ACHN (cell line): Measurements from ENCODE around the gene ZNF491.
"Not testable (repeated sequence)": the region's sequence is repeated elsewhere in the genome, so short reads cannot be mapped to it uniquely, and the experiment has no call there.

Experiments used
- DNase-seq: peaks from one replicate; pipeline ENCODE4 v3.0.0-alpha.2; 2015
- in situ Hi-C: cut with HindIII; loops from 2 replicates; pipeline ENCODE4 v1.10.0; 2017; ENCODE audit warnings: low sequenced_read_pairs, low pct_ligation_motif_present, low pct_unique_long_range_greater_than_20kb

Gene ZNF491

GRCh38 chr19:11798391-11799330 is at the start of gene ZNF491:
TSS of gene ZNF491 (plus strand) at chr19:11798523. CDS start at chr19:11805954, 7,431 bp downstream.
- DNase-seq: no peak
- in situ Hi-C loops: no loop called here

- no peak for DNase-seq
- in situ Hi-C loops: no loop called here
These were observed 48.6 kb upstream of the ZNF491 start for GRCh38 chr19:11749751-11750150.

GRCh38 chr19:11752244-11752736 is 46.0 kb upstream of the ZNF491 start:
- in situ Hi-C loops: no loop called here

GRCh38 chr19:11754663-11755062 is 43.7 kb upstream of the ZNF491 start:
- in situ Hi-C loops: no loop called here
- no peak for DNase-seq

More at GRCh38 chr19:11752244-11752736, 46.0 kb upstream of the ZNF491 start:
- DNase-seq: no peak

- no peak for DNase-seq
- in situ Hi-C loops: no loop called here
These were observed 41.4 kb upstream of the ZNF491 start for GRCh38 chr19:11756965-11757364.

- no peak for DNase-seq
- in situ Hi-C loops: no loop called here
These were observed 38.5 kb upstream of the ZNF491 start for GRCh38 chr19:11759805-11760204.

GRCh38 chr19:11763117-11763516 is 35.2 kb upstream of the ZNF491 start:
- no peak for DNase-seq
- in situ Hi-C loops: no loop called here

GRCh38 chr19:11763611-11764010 is 34.7 kb upstream of the ZNF491 start:
- no peak for DNase-seq
- in situ Hi-C loops: no loop called here

- no peak for DNase-seq
These were observed 31.4 kb upstream of the ZNF491 start, which contains the start of gene ZNF441 for GRCh38 chr19:11766597-11767591. TSS of gene ZNF441 (plus strand) at chr19:11767000. CDS start at chr19:11767194, 194 bp downstream.

GRCh38 chr19:11767633-11768133 is 30.6 kb upstream of the ZNF491 start:
- in situ Hi-C loops: no loop called here
- DNase-seq: no peak

More at GRCh38 chr19:11766597-11767591, 31.4 kb upstream of the ZNF491 start, which contains the start of gene ZNF441:
- in situ Hi-C loops: no loop called here

- in situ Hi-C loops: no loop called here
- no peak for DNase-seq
These were observed 28.3 kb upstream of the ZNF491 start for GRCh38 chr19:11769995-11770394.

- in situ Hi-C loops, DNase-seq: not testable (repeated sequence)
These were observed 26.8 kb upstream of the ZNF491 start for GRCh38 chr19:11771520-11771919.

- in situ Hi-C loops, DNase-seq: not testable (repeated sequence)
These were observed 21.7 kb upstream of the ZNF491 start for GRCh38 chr19:11776669-11777068.

GRCh38 chr19:11780431-11781020 is 17.8 kb upstream of the ZNF491 start:
- in situ Hi-C loops: no loop called here
- no peak for DNase-seq

- in situ Hi-C loops: no loop called here
- no peak for DNase-seq
These were observed 16.8 kb upstream of the ZNF491 start for GRCh38 chr19:11781295-11782057.

- DNase-seq: no peak
- in situ Hi-C loops: no loop called here
These were observed 14.6 kb upstream of the ZNF491 start for GRCh38 chr19:11783767-11784166.

GRCh38 chr19:11784356-11784755 is 14.0 kb upstream of the ZNF491 start:
- DNase-seq: no peak
- in situ Hi-C loops: no loop called here
